ENCODE results near the gene NCKAP5.

NCKAP5 gene

GRCh38 chr2:133080822-133081221 is 487.4 kb downstream of the NCKAP5 start:
- DNase-seq: no peak
- ATAC-seq: no peak

- DNase-seq: no peak
- ATAC-seq: no peak
Measured at GRCh38 chr2:133078667-133079411, 489.4 kb downstream of the NCKAP5 start.

- DNase-seq: no peak
- no peak for ATAC-seq
Measured at GRCh38 chr2:133077269-133077822, 490.9 kb downstream of the NCKAP5 start.

GRCh38 chr2:133072837-133073694 is 495.2 kb downstream of the NCKAP5 start:
- no peak for DNase-seq

GRCh38 chr2:133063775-133064174 is 504.5 kb downstream of the NCKAP5 start:
- ATAC-seq (no peak), DNase-seq (no peak)

More at GRCh38 chr2:133072837-133073694, 495.2 kb downstream of the NCKAP5 start:
- no peak for ATAC-seq

GRCh38 chr2:133062931-133063665 is 505.2 kb downstream of the NCKAP5 start:
- DNase-seq (no peak), ATAC-seq (no peak)

GRCh38 chr2:133061874-133062593 is 506.2 kb downstream of the NCKAP5 start:
- ATAC-seq (no peak), DNase-seq (no peak)

- DNase-seq (no peak), ATAC-seq (no peak)
Measured at GRCh38 chr2:133054297-133054696, 514.0 kb downstream of the NCKAP5 start.

- no peak for ATAC-seq
- no peak for DNase-seq
Measured at GRCh38 chr2:133053541-133053940, 514.7 kb downstream of the NCKAP5 start.

- DNase-seq (no peak), ATAC-seq (no peak)
Measured at GRCh38 chr2:133045787-133046186, 522.5 kb downstream of the NCKAP5 start.

GRCh38 chr2:133044556-133044955 is 523.7 kb downstream of the NCKAP5 start:
- no peak for ATAC-seq
- DNase-seq: no peak

GRCh38 chr2:133040170-133040569 is 528.1 kb downstream of the NCKAP5 start:
- no peak for DNase-seq
- ATAC-seq: no peak

- no peak for DNase-seq
- ATAC-seq: no peak
Measured at GRCh38 chr2:133039531-133039930, 528.7 kb downstream of the NCKAP5 start.

GRCh38 chr2:133026536-133027177 is 541.6 kb downstream of the NCKAP5 start:
- DNase-seq (no peak), ATAC-seq (no peak)

GRCh38 chr2:133025004-133025403 is 543.3 kb downstream of the NCKAP5 start:
- ATAC-seq: no peak
- no peak for DNase-seq

- ATAC-seq: no peak
Measured at GRCh38 chr2:133012847-133013734, 555.2 kb downstream of the NCKAP5 start.

GRCh38 chr2:133004623-133005022 is 563.6 kb downstream of the NCKAP5 start:
- ATAC-seq (no peak), DNase-seq (no peak)

More at GRCh38 chr2:133012847-133013734, 555.2 kb downstream of the NCKAP5 start:
- no peak for DNase-seq

GRCh38 chr2:132999421-132999820 is 568.8 kb downstream of the NCKAP5 start:
- no peak for ATAC-seq

GRCh38 chr2:132998221-132998620 is 570.0 kb downstream of the NCKAP5 start:
- no peak for ATAC-seq
- DNase-seq: no peak

More at GRCh38 chr2:132999421-132999820, 568.8 kb downstream of the NCKAP5 start:
- DNase-seq: no peak

GRCh38 chr2:132991471-132992045 is 576.7 kb downstream of the NCKAP5 start:
- DNase-seq: no peak
- no peak for ATAC-seq

Measured in stimulated activated naive CD8-positive, alpha-beta T cell treated with anti-CD3 and anti-CD28 coated beads, Interleukin-15, Interleukin-2, amounts not matched to agents 100 U/mL and 50 U/mL, for 24 hours (primary cell).